SJSA1 (cell line): ENCODE results near the gene PTPRD. TPM values are rescaled to one million over a fixed set of nuclear protein-coding genes. Genes with fewer than 3 reads are reported as not detected.
"Not testable (repeated sequence)": the region's sequence is repeated elsewhere in the genome, so short reads cannot be mapped to it uniquely, and the experiment has no call there.

Experiments used
- DNase-seq, 2 experiments: peaks; one replicate each; pipeline ENCODE4 v3.0.0-alpha.2; 2015 to 2020; ENCODE audit warnings: low spot score in 2 of 2, low read depth in 1 of 2
- H3K27ac ChIP-seq: fragments of 250-450 bp; sonication (Bioruptor Pico); 2 replicates; pipeline ENCODE4 v1.5.1; 2020; ENCODE audit warnings: mild to moderate bottlenecking, moderate library complexity
- H3K27me3 ChIP-seq: fragments of 250-450 bp; sonication (Bioruptor Pico); replicated peaks from 2 replicates; pipeline ENCODE4 v1.5.1; 2020; ENCODE audit warnings: mild to moderate bottlenecking, moderate library complexity
- H3K36me3 ChIP-seq: fragments of 250-450 bp; sonication (Bioruptor Pico); 2 replicates; pipeline ENCODE4 v1.5.1; 2020; ENCODE audit warnings: mild to moderate bottlenecking
- H3K4me1 ChIP-seq: fragments of 250-450 bp; sonication (Bioruptor Pico); replicated peaks from 2 replicates; pipeline ENCODE4 v1.6.1; 2021; ENCODE audit warnings: mild to moderate bottlenecking
- H3K4me3 ChIP-seq: fragments of 250-450 bp; sonication (Bioruptor Pico); 2 replicates; pipeline ENCODE4 v1.5.1; 2020; ENCODE audit warnings: mild to moderate bottlenecking
- H3K9me3 ChIP-seq: fragments of 250-450 bp; sonication (Bioruptor Pico); replicated peaks from 2 replicates; pipeline ENCODE4 v1.5.1; 2020; ENCODE audit warnings: mild to moderate bottlenecking
- total RNA-seq: library from RNA; depleted of rRNA; stranded (reverse); fragments of >200 nt; shearing (Covaris generic); gene quantifications from 2 replicates; pipeline ENCODE4 v1.2.3, GENCODE V29; 2014

Gene PTPRD
- total RNA-seq, 1 experiment from 2014 or later: not detected

DNA sequence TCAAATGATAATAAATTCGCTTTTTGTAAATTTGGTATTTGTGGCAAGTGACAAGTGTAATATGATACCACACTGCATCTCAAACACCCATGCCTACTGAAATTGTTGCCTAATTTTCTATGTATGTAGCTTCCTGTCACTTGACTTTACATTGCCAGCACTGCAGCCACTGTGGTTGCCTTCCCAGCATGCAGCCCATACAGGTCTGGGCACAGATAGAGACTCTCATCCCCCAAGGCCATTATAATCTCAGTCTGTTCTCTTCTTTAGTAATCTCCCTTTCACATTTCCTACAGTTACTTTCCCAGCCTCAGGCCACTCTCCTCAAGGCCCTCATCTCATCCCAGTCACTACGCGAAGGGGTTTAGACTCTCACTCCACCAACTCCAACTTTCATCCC lies 1200.6 kb downstream of the PTPRD start:
- no peak for DNase-seq
- no peak overlapping the region for H3K4me3 ChIP-seq
- no peaks in the 10 kb centered on the region for H3K9me3 ChIP-seq
- no peaks in the 10 kb centered on the region for H3K4me1 ChIP-seq
- H3K27ac ChIP-seq: no peak overlapping the region
- no peaks in the 10 kb centered on the region for H3K27me3 ChIP-seq
- H3K36me3 ChIP-seq: no peaks in the 10 kb centered on the region

DNA sequence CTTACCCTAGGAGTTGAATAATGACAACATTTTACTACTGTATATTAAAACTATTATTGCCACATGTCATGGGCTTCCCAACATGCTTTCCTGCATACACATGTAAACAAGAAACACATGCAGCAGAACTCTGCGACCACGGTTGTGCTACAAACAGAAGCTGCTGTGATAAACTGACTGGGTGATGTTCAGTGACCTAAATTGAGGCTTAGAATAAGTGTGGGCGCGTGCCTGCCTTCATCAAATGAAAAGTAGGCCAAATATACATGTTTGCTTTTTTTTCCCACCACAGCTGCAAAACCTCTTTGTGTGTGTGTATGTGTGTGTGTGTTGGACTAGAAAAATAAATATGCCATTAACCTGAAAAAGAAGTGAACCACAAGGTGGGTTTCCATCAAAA lies 1202.1 kb downstream of the PTPRD start:
- no peak for DNase-seq
- H3K9me3 ChIP-seq: no peaks in the 10 kb centered on the region

DNA sequence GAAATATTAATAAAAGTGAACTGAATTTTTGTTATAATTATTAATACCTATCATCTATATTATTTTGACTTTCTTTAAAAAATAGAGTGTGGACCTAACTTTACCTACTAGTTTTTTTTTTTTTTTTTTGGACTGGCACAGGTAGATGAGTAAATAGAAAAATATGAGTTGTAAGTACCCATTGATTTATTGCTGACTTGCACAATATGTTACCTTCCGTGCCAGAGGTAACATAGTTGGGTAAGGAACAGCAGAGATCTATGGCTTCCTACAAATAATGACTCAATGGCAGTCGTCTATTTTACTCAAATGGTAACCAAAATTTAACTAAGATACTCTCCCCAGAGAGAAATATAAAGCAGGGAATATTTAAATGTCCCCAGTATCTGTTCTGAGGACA lies 1212.8 kb downstream of the PTPRD start:
- Histone ChIP-seq H3K4me1 (no peaks in the 10 kb centered on the region), H3K36me3 (no peaks in the 10 kb centered on the region), H3K9me3 (no peaks in the 10 kb centered on the region), H3K4me3 (no peak overlapping the region), H3K27me3 (no peaks in the 10 kb centered on the region), H3K27ac (no peak overlapping the region)
- DNase-seq: no peak

More for the DNA sequence above, 1202.1 kb downstream of the PTPRD start:
- Histone ChIP-seq H3K27ac (no peak overlapping the region), H3K36me3 (no peaks in the 10 kb centered on the region), H3K4me3 (no peak overlapping the region), H3K27me3 (no peaks in the 10 kb centered on the region), H3K4me1 (no peaks in the 10 kb centered on the region)

DNA sequence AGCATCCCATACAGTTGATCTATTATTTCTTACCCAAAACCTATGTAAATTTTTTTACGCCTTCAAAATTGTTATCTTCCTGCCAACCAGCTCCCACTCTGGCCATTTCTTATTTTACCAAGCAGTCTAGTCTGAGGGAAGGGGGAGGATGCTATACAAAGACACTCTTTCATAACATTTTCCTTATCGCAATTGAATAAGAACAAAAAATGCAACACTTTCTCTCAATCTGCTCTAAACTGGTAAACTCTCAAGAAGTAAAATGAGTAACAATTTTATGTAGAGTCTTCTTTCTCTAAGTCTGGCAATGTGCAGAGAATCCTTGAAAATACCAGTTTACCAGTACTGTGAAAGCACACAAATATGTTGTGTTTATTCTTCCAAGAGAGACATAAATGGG lies 1216.3 kb downstream of the PTPRD start:
- Histone ChIP-seq H3K4me1 (no peaks in the 10 kb centered on the region), H3K36me3 (no peaks in the 10 kb centered on the region)

DNA sequence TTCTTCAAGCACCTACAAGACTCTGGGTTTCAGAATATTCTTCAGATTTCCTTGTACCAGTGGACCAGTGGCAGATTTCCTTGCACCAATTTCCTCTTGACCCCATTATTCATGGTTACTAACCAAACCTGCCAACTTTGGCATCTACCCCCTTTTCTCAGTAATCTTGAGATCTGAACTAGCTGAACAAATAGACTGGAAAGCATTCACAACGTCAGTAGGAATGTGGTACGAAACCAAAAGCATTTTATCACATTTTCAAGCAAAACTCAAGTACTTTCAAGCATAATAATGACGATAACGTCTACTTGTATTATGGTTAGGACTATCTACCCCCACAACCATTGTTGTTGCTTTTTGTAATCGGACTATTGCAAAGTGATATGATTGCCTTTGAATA lies 1217.3 kb downstream of the PTPRD start:
- no peaks in the 10 kb centered on the region for H3K9me3 ChIP-seq
- no peak overlapping the region for H3K27ac ChIP-seq
- no peaks in the 10 kb centered on the region for H3K36me3 ChIP-seq
- H3K4me3 ChIP-seq: no peak overlapping the region
- H3K27me3 ChIP-seq: no peaks in the 10 kb centered on the region
- no peak for DNase-seq
- H3K4me1 ChIP-seq: no peaks in the 10 kb centered on the region

More for the DNA sequence above, 1216.3 kb downstream of the PTPRD start:
- Histone ChIP-seq H3K27ac (no peak overlapping the region), H3K27me3 (no peaks in the 10 kb centered on the region), H3K9me3 (no peaks in the 10 kb centered on the region), H3K4me3 (no peak overlapping the region)
- no peak for DNase-seq

DNA sequence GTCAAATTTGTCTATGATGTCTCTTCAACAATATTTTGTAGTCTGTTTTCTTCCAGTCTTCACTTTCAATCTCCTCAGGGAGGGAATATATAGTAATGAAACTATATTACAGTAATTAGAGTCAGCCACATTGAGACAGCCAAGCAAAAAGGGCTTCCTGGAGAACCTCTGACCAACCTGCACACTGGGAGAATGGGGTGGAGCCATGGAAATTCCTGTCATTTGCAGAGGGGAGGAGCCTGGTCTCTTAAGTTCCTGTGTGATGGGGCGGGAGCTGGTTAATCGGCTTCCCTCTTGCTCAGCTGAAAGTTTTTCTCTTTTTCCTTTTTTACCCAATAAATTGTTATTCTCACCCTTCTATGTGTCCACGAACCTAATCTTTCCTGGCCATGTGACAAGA lies 1220.0 kb downstream of the PTPRD start:
- H3K9me3 ChIP-seq: no peaks in the 10 kb centered on the region
- no peak overlapping the region for H3K4me3 ChIP-seq
- H3K4me1 ChIP-seq: no peaks in the 10 kb centered on the region
- H3K27me3 ChIP-seq: no peaks in the 10 kb centered on the region
- no peak overlapping the region for H3K27ac ChIP-seq
- H3K36me3 ChIP-seq: no peaks in the 10 kb centered on the region
- DNase-seq: no peak

DNA sequence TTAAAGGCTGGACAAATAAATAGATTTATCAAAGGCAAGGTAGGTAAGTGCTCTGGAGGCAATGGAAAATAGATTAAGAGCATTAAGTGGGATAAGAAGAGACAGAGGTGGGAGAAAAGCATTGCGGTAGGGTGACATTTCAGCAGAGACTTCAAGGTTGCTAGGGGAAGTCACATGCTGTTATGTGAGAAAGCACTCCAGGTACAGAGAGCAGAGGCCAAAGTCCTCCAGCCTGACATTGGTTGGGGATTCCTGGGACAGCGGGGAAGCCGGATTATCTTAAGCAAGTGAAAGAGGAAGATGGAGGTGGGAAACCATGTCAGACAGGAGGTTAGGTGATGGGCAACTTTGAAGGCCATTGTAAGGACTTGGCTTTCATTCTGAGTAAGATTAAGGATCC lies 1222.9 kb downstream of the PTPRD start:
- no peaks in the 10 kb centered on the region for H3K4me1 ChIP-seq
- no peaks in the 10 kb centered on the region for H3K27me3 ChIP-seq
- no peaks in the 10 kb centered on the region for H3K36me3 ChIP-seq
- H3K27ac ChIP-seq: no peak overlapping the region
- no peak for DNase-seq
- no peak overlapping the region for H3K4me3 ChIP-seq
- H3K9me3 ChIP-seq: no peaks in the 10 kb centered on the region

DNA sequence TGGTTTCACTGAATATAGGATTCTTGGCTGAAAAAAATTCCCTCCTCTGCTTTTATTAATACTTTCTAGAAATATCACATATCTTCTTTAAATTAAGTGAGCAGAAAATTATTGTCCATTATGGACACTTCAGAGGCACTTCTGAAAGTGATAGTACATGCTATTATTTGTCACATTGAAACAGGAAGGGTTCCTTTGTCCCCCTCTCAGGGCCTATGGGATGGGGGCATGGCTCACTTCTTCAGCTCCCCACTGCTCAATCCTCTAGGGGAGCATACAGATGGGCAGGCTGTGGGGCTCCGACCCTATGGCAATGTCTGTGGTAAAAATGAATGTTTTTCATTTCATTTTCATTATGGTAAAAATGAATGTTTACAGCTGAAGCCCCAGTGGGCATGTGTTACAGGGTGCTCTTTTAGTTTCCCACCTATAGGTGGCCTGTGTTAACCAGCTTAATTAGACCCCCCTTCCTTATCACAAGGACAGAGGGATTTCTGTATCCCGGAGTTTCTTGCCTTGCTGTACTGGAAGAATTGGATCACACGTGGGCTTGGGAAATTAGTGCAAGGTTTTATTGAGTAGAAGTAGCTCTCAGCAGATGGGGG lies 1225.2 kb downstream of the PTPRD start:
- no peak for DNase-seq

DNA sequence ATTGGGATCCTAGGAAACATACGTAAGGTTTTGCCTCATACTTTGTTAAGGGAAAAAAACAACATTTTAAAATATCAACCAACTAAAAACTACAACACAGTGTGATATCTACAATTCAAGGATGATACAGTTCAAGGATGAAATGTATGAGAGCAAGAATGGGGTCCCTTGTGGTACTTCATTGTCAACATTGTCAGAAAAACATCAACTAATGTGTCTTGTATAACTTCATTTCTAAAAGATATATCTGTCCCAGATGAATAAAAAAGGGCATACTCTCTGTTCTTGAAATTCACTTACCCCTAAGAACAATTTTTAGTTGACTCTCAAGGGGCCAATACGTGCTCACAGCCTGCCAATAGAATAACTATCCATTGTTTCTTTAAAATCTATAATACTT lies 1250.5 kb downstream of the PTPRD start:
- Histone ChIP-seq H3K27me3 (no peaks in the 10 kb centered on the region), H3K4me1 (no peaks in the 10 kb centered on the region), H3K36me3 (no peaks in the 10 kb centered on the region), H3K9me3 (no peaks in the 10 kb centered on the region), H3K4me3 (no peak overlapping the region), H3K27ac (no peak overlapping the region)
- no peak for DNase-seq

More for the DNA sequence above, 1225.2 kb downstream of the PTPRD start:
- Histone ChIP-seq H3K27ac (no peak overlapping the region), H3K4me1 (no peaks in the 10 kb centered on the region), H3K36me3 (no peaks in the 10 kb centered on the region), H3K4me3 (no peak overlapping the region), H3K9me3 (no peaks in the 10 kb centered on the region), H3K27me3 (no peaks in the 10 kb centered on the region)

DNA sequence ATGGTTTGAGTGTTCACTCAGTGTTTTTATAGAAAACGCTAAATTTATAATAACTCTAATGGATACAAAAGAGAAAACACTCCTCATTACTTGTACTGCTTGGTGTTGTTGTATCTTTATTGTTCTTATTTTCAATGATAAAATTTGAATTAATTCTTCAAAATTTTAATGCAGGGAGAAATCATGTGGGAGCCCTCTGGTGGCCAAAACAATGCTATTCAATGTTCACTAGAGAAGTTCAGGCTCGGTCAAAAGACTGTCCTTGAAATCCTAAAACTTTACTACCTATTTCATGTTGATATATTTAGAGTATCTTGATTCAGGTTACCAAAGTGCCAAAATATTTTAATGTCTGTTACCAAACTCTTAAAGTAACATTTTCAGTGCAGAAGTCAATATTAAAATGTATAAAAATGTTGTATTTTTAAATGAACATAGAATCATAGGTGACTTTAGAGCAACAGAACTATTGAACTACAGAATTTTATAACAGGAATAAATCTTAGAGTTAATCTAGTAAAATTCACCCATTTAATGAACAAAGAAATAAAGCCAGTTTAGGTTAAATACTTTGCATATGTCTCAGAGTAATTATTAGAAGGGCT lies 1259.8 kb downstream of the PTPRD start:
- Histone ChIP-seq H3K36me3 (no peaks in the 10 kb centered on the region), H3K27ac (no peak overlapping the region), H3K27me3 (no peaks in the 10 kb centered on the region), H3K4me3 (no peak overlapping the region), H3K4me1 (no peaks in the 10 kb centered on the region), H3K9me3 (no peaks in the 10 kb centered on the region)
- no peak for DNase-seq

DNA sequence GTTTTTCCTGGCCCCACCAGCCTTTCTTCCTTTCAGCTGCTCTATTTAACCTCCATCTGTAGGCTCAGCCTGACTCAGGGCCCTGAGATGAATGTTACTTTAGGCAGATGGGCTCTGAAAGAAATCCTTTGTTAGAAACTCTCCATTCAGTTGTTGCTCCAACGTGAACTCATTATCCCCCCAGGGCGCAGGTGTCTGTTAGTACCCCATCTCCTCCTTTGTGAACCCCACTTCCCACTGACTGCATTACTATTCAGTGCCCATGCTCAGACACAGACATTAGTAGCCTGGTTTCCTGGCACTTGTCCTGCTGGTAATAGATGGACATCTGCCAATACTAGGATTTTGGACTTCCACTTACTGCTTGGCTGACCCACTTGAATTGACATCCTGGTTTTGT lies 1271.6 kb downstream of the PTPRD start:
- no peaks in the 10 kb centered on the region for H3K27me3 ChIP-seq
- H3K36me3 ChIP-seq: no peaks in the 10 kb centered on the region
- no peak overlapping the region for H3K4me3 ChIP-seq
- no peak overlapping the region for H3K27ac ChIP-seq
- no peaks in the 10 kb centered on the region for H3K4me1 ChIP-seq
- H3K9me3 ChIP-seq: no peaks in the 10 kb centered on the region
- no peak for DNase-seq

DNA sequence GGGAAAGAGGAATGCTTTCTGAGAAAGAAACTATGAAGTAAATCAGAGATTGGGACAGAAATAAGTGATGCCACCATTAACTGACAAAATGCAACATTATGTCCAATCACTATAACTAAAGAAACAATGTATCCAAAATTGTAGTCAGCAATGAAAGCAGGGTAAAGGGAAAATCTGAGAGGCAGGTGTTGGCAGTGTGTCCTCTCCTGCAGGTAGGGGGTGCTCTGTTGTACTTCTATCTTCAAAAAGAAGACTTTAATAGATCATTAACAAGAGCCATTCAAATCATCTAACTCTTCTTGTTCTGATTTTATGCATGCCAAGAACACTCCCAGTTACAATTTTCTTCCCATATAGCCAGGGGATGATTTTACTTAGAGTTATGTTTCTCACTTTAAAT lies 1275.7 kb downstream of the PTPRD start:
- Histone ChIP-seq H3K27me3 (no peaks in the 10 kb centered on the region), H3K9me3 (no peaks in the 10 kb centered on the region), H3K27ac (no peak overlapping the region), H3K4me3 (no peak overlapping the region), H3K36me3 (no peaks in the 10 kb centered on the region), H3K4me1 (no peaks in the 10 kb centered on the region)
- no peak for DNase-seq

DNA sequence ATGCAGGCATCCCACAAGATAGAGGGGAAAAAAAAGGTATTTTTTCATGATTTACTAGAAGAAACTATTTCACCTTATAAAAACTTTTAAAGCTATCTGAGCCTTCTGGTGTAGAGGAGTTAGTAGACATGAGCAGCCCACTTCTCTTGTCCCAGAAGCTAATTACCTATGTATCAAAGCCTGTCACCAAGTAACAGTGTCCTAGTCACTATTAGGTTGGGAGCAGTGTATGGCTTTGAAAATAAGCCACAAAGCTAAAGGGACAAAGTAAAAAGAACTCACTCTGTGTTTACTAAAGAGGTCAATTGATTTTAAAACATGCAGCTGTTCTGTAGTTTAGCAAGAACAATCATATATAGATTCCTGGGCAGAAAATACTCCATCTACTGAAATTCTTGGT lies 1286.1 kb downstream of the PTPRD start:
- Histone ChIP-seq H3K4me1 (no peaks in the 10 kb centered on the region), H3K4me3 (no peak overlapping the region), H3K27ac (no peak overlapping the region), H3K36me3 (no peaks in the 10 kb centered on the region), H3K27me3 (no peaks in the 10 kb centered on the region), H3K9me3 (no peaks in the 10 kb centered on the region)
- no peak for DNase-seq

DNA sequence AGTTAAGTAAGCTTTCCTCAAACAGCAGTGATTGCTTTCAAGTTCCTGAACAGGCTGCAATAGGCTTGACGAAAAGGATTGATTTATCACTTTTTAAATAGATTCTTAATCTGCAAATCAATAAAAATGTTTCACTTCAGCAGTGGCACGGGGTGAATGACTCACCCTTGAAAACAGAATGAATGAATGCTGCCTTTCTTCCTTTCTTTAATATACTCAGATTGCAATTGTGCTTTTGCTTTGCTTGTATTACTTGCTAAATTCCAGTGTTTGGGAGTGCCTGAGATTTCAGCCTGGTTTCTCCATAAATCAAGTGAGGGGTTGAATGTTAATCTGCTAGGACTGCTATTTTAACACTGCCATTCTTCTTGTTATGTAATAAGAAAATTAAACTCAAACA lies 1293.8 kb downstream of the PTPRD start:
- Histone ChIP-seq H3K36me3 (no peaks in the 10 kb centered on the region), H3K9me3 (no peaks in the 10 kb centered on the region), H3K27ac (no peak overlapping the region), H3K4me3 (no peak overlapping the region), H3K27me3 (no peaks in the 10 kb centered on the region), H3K4me1 (no peaks in the 10 kb centered on the region)
- DNase-seq: no peak

DNA sequence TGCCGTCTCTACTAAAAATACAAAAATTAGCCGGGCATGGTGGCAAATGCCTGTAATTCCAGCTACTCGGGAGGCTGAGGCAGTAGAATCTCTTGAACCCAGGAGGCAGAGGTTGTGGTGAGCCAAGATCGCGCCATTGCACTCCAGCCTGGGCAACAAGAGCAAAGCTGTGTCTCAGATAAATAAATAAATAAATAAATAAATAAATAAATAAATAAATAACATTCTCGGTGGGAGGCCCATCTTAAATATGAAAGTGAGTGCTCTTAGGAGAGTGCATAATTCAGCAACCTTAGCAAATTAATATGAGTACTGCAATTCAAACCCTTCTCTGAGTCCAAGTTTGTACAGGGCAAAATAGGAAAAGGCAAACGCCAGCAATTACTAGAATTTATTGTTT lies 1302.1 kb downstream of the PTPRD start:
- H3K36me3 ChIP-seq, H3K27ac ChIP-seq, H3K9me3 ChIP-seq, H3K27me3 ChIP-seq, DNase-seq, H3K4me1 ChIP-seq, H3K4me3 ChIP-seq: not testable (repeated sequence)
